GM12874 (cell line): ENCODE data around the gene PRKCZ.

Source experiments
- TF ChIP-seq, protein P1 (sequence below): IDR thresholded peaks from 2 replicates; pipeline ENCODE4 v1.5.1; 2011; ENCODE audit warnings: low read depth, mild to moderate bottlenecking, control low read depth, low read length, moderate library complexity; ENCODE audit not compliant: insufficient read depth

Gene PRKCZ

GRCh38 chr1:2046953-2047748 is 3.1 kb upstream of the PRKCZ start:
- TF ChIP-seq, protein P1, sequence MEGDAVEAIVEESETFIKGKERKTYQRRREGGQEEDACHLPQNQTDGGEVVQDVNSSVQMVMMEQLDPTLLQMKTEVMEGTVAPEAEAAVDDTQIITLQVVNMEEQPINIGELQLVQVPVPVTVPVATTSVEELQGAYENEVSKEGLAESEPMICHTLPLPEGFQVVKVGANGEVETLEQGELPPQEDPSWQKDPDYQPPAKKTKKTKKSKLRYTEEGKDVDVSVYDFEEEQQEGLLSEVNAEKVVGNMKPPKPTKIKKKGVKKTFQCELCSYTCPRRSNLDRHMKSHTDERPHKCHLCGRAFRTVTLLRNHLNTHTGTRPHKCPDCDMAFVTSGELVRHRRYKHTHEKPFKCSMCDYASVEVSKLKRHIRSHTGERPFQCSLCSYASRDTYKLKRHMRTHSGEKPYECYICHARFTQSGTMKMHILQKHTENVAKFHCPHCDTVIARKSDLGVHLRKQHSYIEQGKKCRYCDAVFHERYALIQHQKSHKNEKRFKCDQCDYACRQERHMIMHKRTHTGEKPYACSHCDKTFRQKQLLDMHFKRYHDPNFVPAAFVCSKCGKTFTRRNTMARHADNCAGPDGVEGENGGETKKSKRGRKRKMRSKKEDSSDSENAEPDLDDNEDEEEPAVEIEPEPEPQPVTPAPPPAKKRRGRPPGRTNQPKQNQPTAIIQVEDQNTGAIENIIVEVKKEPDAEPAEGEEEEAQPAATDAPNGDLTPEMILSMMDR: no peak

DNA sequence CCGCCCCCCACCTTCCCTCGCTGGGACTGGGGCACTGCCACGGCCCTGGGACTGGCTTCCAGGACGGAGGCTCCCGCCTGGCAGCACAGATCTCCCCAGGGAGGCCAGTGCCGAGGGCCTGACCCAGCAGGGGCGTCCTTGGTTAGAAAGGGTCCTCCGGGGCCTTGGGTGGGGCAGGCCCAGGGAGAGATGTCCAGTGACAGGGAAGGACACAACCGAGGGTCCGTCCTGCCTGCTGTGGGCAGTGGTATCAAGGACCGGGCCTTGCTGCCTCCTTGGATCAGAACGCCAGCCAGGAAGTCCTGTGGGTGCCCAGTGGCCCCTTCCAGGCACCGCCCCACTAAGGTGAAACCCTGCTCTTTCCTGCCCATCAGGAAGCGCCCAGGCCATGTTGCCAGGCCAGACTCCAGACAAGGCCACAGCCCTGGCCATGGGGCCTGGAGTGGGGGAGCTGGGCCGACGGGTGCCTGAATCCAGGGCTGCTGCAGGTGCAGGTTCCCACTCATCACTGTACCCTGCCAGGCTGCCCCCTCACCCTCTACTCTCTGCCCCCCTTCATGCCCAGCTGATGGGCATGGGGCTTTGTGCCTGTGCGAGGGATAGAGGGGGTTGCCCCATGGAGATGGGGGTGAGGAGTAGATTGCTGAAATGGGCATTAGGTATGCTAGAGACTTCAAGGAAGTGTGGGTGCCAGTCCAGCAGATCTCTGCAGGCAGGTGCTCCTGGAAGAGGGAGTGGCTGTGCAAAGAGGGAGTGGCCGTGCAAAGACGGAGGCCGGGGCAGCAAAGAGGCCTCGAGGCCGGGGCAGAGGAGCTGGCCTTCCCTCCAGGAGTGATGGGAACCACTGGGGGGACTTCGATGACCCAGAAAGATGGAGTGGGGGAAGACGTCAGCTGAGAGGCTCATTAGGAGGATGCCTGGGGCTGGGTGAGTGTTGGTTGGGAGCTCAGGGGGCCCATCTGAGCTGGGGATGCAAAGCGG is 2.2 kb upstream of the PRKCZ start:
- TF ChIP-seq, protein P1: no peak

- TF ChIP-seq, protein P1: no peak
Measured at GRCh38 chr1:2049225-2049717, 940 bp upstream of the PRKCZ start.

DNA sequence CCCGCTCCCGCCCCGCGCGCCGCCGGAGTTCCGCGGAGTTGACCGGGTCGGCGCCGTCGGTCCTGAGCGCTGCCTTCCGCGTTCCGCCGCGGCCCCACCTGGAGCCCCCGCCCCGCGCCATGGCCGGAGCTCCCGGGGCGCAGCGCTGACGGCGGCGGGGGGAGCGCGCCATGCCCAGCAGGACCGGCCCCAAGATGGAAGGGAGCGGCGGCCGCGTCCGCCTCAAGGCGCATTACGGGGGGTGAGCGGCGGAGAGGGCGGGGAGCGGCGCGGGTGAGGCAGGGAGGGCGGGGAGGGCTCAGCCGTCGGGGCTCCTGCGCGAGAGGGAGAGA is 216 bp downstream of the PRKCZ start:
- TF ChIP-seq, protein P1: no peak

- TF ChIP-seq, protein P1: no peak
Measured at GRCh38 chr1:2050793-2051682, 827 bp downstream of the PRKCZ start.

DNA sequence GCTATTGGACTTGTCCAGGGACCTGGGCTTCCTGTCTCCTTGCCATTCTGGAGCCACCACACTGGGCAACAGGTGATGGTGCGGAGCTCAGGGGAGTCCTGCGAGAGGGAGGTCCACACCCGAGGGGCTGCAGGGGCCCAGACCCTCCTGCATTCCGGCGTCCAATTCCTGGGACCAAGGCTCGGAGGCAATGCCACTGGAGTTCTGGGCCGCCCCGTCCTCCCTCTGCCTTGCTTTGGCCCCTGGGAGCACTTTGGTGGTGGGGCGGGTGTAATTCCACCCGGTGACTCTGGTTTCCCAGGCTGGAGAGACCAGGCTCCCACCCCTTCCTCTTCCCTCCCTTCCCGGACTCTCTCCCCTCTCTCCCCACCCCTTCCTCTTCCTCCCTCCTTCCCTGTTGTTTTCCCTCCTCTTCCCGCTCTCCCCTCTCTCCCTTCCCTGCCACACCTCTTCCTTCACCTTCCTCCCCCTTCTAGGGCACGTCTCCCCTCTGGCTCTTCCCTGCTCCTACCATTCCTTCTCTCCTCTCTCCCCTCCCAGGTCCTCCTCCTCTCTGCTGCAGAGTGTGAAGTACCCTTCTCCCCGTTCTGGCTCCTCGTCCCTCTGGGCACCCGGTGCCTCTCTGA is 2.0 kb downstream of the PRKCZ start:
- TF ChIP-seq, protein P1: no peak
